Activated T-helper 17 cell treated with anti-CD3 and anti-CD28 coated beads, Interleukin-2, amount 50 U/mL, for 72 hours (primary cell): ENCODE results near the gene LRP1B. TPM values are rescaled to one million over a fixed set of nuclear protein-coding genes. Genes with fewer than 3 reads are reported as not detected.

Source experiments
- ATAC-seq: fragments of 150-1000 bp; cut with Tn5 transposase; replicated peaks from 2 replicates; pipeline ENCODE4 v1.10.0; 2021; ENCODE audit warnings: mild to moderate bottlenecking, moderate library complexity
- H3K27ac Mint-ChIP-seq: one replicate; pipeline ENCODE4 v1.8.0; 2022; ENCODE audit warnings: mixed read lengths
- H3K27me3 Mint-ChIP-seq: one replicate; pipeline ENCODE4 v1.8.0; 2022; ENCODE audit warnings: mixed read lengths
- H3K36me3 Mint-ChIP-seq: one replicate; pipeline ENCODE4 v1.8.0; 2022; ENCODE audit warnings: low read depth, mild to moderate bottlenecking, mixed read lengths
- H3K4me1 Mint-ChIP-seq: one replicate; pipeline ENCODE4 v1.8.0; 2022; ENCODE audit warnings: mixed read lengths
- H3K4me3 Mint-ChIP-seq: one replicate; pipeline ENCODE4 v1.8.0; 2022; ENCODE audit warnings: mild to moderate bottlenecking, mixed read lengths
- H3K9me3 Mint-ChIP-seq: one replicate; pipeline ENCODE4 v1.8.0; 2022; ENCODE audit warnings: mixed read lengths
- total RNA-seq, 2 donors: library from RNA; stranded (reverse); gene quantifications; one replicate each; pipeline ENCODE4 v1.2.3, GENCODE V29; 2022

The LRP1B gene
- total RNA-seq, 2 donors from 2014 or later, result not detected

DNA sequence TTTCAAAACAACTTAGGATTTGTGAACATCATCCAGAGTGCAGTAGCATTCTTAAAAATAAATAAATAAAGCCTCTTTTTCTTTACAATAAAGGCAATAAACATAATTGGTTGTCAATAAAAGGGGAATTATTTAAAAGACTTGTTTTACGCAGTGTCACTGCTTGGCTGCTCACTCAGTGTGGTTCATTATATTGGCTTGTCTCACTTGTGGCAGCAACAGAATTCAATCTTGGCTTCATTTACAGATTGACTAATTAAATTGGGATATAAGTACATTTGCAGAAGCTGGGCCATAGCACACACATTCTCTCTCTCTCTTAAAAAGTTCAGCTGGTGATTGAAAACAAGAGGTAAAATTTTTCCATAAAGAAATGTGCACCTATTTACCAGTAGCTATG, 1027.6 kb downstream of the LRP1B start:
- ATAC-seq, result no peak
- Mint-ChIP-seq H3K4me3 (no peak overlapping the region), H3K27me3 (no peaks in the 10 kb centered on the region), H3K4me1 (no peaks in the 10 kb centered on the region), H3K9me3 (peaks cover 10% of the 10 kb centered on the region), H3K36me3 (no peaks in the 10 kb centered on the region), H3K27ac (no peak overlapping the region)

DNA sequence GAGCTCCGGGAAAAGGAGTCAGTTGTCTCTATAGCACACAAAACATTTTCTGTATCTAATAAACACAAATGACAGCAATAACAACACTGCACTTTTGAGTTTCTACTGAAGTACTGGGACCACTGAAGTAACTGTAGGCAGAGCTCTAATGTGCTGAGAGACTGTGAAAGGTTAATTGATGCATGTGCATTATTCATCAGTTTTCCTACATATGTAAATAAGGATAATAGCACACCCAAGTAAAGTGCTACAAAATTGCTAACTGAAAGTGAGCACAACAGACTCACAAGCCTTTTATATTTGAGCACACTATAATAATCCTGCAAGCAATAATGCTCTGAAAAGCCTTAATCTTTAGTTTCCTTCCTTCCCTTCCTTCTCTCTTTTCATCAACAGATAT, 1051.6 kb downstream of the LRP1B start:
- Mint-ChIP-seq H3K9me3 (no peaks in the 10 kb centered on the region), H3K4me3 (no peak overlapping the region), H3K4me1 (no peaks in the 10 kb centered on the region), H3K27ac (no peak overlapping the region), H3K36me3 (no peaks in the 10 kb centered on the region), H3K27me3 (no peaks in the 10 kb centered on the region)
- no peak for ATAC-seq

DNA sequence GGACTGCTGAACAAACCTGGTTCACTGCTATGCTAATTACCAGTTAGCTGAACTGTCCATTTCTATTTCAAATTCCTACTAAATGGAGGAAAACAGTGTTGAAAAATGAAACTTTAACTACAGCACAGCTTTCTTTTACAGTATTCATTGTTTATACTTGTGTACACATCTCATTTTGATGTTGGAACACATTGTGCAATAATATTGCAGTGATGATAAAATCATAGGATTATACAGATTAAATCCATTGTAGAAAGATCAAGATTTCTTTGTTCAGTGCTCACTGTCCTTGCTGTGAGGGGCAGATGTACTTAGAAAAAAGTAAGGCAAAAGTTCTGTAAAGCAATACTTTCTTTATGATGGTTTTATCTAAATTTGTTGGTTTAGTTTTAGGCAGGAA, 1055.1 kb downstream of the LRP1B start:
- Mint-ChIP-seq H3K4me1 (no peaks in the 10 kb centered on the region), H3K27ac (no peak overlapping the region), H3K4me3 (no peak overlapping the region), H3K36me3 (no peaks in the 10 kb centered on the region), H3K9me3 (no peaks in the 10 kb centered on the region), H3K27me3 (no peaks in the 10 kb centered on the region)
- ATAC-seq, result no peak

DNA sequence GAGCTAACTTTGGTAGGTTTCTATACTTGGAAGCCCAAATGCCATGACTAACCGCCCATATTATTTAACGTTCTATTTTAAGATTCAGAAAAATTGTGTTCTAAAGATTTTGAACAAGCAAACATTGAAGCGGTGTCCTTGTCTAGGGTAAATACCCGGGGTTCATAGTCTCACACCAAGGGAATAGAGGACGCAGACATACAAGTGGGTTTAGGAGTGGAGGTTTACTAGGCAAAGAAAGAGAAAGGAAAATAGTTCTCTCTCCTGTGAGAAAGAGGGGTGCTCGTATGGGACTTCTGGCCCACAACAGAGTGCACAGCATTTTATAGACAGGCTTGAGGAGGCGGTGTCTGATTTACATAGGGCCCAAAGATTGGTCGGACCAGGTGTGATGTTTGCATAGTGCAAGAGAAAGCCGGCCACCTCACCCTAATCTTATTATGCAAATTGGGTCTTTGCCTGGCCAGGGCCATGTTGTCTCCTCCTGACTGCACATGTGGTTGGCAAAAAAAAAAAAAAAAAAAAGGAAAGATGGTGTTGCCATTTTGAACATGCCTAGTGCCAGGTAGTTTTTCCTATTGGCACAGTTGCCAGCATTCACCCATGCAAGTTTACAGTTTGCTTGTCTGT, 1062.6 kb downstream of the LRP1B start:
- no peak overlapping the region for H3K4me3 Mint-ChIP-seq
- no peak overlapping the region for H3K27ac Mint-ChIP-seq
- H3K9me3 Mint-ChIP-seq, result peaks cover 16% of the 10 kb centered on the region
- H3K27me3 Mint-ChIP-seq, result no peaks in the 10 kb centered on the region
- H3K4me1 Mint-ChIP-seq, result no peaks in the 10 kb centered on the region
- no peaks in the 10 kb centered on the region for H3K36me3 Mint-ChIP-seq
- no peak for ATAC-seq

DNA sequence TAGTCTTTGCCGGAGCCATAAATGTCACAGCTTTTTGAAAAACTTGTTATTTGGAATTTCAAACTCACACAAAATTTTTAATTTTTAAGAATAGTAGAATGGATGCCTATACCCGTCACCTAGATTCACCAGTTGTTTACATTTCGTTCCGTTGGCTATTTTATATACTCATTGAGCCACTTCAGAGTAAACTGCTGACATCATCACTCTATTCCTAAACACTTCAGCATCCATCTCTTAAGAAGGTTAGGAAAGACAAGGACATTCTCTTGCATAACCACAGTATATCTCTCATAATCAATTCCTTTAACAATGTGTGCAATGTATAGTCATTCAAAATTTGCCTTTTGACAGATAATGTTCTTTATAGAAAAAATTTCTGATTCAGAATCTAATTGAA, 1065.8 kb downstream of the LRP1B start:
- Mint-ChIP-seq H3K9me3 (peaks cover 16% of the 10 kb centered on the region), H3K4me3 (no peak overlapping the region), H3K4me1 (no peaks in the 10 kb centered on the region), H3K27me3 (no peaks in the 10 kb centered on the region), H3K36me3 (no peaks in the 10 kb centered on the region), H3K27ac (no peak overlapping the region)
- no peak for ATAC-seq

DNA sequence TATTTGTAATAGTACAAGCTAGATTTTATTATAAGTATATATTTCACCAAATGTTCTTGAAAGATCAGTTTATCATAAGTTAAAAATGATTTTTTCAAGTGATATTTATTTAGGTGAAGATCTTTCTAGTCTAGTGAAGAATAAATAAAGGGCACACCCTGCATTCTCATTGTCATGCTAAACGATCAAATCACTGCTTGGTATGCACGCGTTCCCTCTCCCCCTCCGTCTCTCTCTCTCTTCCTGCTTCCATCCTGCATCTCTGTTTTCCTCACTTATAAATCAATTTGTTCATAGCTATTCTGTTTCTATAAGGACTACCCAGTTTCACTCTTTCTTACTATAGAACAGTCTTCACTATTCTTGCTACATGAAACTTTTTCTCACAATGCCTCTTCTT, 1067.4 kb downstream of the LRP1B start:
- ATAC-seq, result no peak
- Mint-ChIP-seq H3K27ac (no peak overlapping the region), H3K27me3 (no peaks in the 10 kb centered on the region), H3K4me3 (no peak overlapping the region), H3K4me1 (no peaks in the 10 kb centered on the region), H3K9me3 (peaks cover 16% of the 10 kb centered on the region), H3K36me3 (no peaks in the 10 kb centered on the region)

DNA sequence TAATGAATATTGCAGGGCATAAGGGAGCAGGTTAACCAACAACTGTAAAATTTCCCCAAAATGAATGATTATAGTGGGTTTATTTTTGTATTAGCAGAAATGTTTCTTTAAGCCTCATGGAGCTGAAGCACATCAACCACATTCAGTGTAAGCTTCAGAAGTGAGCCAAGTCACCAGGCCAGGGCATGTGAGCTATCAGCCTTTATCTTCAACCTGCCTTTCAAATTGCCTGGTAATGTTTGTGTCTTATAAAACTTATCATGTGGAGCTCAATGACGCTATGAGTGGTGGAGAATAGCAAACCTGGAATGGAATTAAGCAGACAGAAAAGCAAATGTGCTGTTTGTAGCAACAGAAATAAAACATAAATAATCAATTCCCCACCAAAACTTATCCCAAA, 1068.4 kb downstream of the LRP1B start:
- ATAC-seq, result no peak

DNA sequence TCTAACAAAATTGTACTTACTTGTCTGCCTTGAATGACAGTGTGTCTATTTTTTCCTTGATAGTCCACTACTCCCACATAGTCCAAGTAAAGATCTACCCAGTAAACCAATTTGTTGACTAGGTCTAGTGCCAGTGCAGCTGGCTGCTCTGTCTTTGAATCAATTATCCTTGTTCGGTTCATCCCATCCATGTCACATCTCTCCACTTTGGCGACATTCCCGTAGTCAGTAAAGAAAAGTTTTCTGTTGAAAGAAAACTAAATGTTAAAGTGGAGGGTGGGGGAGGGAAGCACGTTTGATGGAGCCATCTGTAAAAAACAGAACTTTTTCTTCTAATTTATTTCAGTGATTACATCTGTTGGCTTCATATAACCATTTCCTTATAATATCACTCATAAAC, 1068.8 kb downstream of the LRP1B start:
- H3K27ac Mint-ChIP-seq, result no peak overlapping the region
- no peak for ATAC-seq
- peaks cover 16% of the 10 kb centered on the region for H3K9me3 Mint-ChIP-seq
- H3K4me1 Mint-ChIP-seq, result no peaks in the 10 kb centered on the region
- no peaks in the 10 kb centered on the region for H3K36me3 Mint-ChIP-seq
- H3K4me3 Mint-ChIP-seq, result no peak overlapping the region
- no peaks in the 10 kb centered on the region for H3K27me3 Mint-ChIP-seq

More for the DNA sequence above, 1068.4 kb downstream of the LRP1B start:
- H3K4me3 Mint-ChIP-seq, result no peak overlapping the region
- H3K4me1 Mint-ChIP-seq, result no peaks in the 10 kb centered on the region
- H3K9me3 Mint-ChIP-seq, result peaks cover 16% of the 10 kb centered on the region
- no peaks in the 10 kb centered on the region for H3K36me3 Mint-ChIP-seq
- no peaks in the 10 kb centered on the region for H3K27me3 Mint-ChIP-seq
- no peak overlapping the region for H3K27ac Mint-ChIP-seq

DNA sequence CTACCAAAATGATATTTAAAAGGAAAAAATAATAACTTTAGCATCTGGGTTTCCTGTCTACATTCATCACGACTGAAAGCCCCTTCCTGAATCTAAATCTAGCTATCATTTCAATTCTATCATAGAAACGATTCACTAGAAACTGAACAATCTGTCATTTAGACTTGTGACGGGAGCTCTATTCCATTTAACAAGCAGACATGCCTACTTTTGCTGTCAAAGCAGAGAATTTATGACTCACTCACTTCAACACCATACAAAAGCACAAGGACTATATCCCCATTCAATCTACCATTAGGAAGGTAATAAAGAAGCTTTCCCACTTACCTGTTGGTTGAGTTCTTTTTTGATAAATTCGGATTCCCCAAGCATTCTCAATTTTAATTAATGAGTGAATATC, 1072.3 kb downstream of the LRP1B start:
- Mint-ChIP-seq H3K9me3 (peaks cover 8% of the 10 kb centered on the region), H3K27ac (no peak overlapping the region), H3K27me3 (no peaks in the 10 kb centered on the region), H3K4me3 (no peak overlapping the region), H3K4me1 (no peaks in the 10 kb centered on the region), H3K36me3 (no peaks in the 10 kb centered on the region)
- ATAC-seq, result no peak

DNA sequence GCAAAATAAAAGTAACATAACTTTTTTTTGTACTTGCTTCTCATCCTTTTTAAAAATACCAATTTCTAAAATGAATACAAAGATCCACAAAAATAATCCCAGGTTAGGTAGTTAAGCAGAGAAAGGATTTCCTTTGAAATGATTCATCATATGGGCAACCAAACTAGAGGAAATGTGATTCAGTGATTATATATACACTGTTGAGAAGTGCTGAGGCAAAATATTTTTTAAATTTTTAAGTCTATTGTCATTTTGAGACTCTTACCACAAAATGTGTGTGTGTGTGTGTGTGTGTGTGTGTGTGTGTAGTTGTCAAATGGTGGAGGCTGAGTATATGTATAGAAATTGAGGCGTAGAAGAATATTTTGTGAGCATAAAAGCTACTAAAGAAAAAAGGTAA, 1075.3 kb downstream of the LRP1B start:
- no peak overlapping the region for H3K27ac Mint-ChIP-seq
- peaks cover 10% of the 10 kb centered on the region for H3K9me3 Mint-ChIP-seq
- no peak for ATAC-seq
- H3K36me3 Mint-ChIP-seq, result no peaks in the 10 kb centered on the region
- H3K27me3 Mint-ChIP-seq, result no peaks in the 10 kb centered on the region
- H3K4me1 Mint-ChIP-seq, result no peaks in the 10 kb centered on the region
- no peak overlapping the region for H3K4me3 Mint-ChIP-seq

DNA sequence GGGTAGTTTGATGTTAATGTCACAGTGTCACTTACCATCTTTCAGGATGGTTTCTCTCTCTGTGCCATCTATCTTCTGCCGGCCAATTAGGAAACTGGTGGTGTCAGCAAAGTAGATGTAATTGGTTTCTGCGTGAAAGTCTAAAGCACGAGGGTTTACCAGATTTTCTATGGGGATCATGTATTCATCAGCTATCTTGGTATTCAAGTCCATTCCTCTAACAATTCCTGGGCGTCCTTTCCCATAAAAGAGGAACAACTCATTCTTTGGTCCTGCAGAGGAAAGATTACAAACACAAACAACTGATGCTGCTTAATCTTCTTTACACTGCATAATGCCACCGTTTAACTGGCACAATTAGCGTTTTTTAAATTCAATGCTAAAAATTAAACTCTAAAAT, 1081.9 kb downstream of the LRP1B start:
- Mint-ChIP-seq H3K27ac (no peak overlapping the region), H3K36me3 (no peaks in the 10 kb centered on the region), H3K4me1 (no peaks in the 10 kb centered on the region), H3K9me3 (peaks cover 15% of the 10 kb centered on the region), H3K4me3 (no peak overlapping the region), H3K27me3 (no peaks in the 10 kb centered on the region)
- ATAC-seq, result no peak

DNA sequence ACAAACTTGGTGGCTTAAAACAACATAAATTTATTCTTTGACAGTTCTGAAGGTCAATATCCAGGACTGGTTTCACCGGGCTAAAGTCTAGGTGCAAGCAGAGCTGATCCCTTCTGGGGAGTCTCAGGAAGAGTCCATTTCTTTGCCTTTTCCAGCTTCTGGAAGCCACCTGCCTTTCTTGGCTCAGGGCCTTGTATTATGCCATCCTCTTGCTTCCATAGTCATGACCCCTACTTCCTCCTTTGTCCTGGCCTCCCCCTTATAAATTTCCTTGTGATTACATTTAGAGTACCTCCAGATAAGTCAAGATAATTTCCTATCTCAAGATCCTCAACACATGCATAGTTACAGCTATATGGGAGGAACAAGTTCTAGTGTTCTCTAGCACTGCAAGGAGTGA, 1089.5 kb downstream of the LRP1B start:
- peaks cover 5% of the 10 kb centered on the region for H3K9me3 Mint-ChIP-seq
- H3K27me3 Mint-ChIP-seq, result no peaks in the 10 kb centered on the region
- no peak for ATAC-seq
- H3K4me1 Mint-ChIP-seq, result no peaks in the 10 kb centered on the region
- H3K27ac Mint-ChIP-seq, result no peak overlapping the region
- no peaks in the 10 kb centered on the region for H3K36me3 Mint-ChIP-seq
- H3K4me3 Mint-ChIP-seq, result no peak overlapping the region

DNA sequence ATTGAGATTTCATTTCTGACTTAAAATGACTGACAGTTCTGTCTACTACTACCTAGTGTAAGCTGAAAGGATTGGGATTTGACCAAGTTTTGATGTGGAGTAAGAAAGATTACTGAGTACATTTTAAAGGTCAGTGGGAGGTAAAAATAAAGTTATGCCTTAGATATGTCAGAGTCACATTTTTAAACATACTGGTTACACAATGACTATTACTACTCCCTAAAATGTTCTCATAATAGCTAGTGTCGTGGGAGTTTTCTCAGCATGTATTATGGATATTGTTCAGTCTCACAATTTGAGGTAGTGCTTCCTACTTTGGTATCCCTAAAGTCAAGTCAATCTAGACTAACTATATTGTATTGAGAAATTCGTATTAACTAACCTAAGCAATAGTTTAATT, 1092.5 kb downstream of the LRP1B start:
- no peaks in the 10 kb centered on the region for H3K4me1 Mint-ChIP-seq

DNA sequence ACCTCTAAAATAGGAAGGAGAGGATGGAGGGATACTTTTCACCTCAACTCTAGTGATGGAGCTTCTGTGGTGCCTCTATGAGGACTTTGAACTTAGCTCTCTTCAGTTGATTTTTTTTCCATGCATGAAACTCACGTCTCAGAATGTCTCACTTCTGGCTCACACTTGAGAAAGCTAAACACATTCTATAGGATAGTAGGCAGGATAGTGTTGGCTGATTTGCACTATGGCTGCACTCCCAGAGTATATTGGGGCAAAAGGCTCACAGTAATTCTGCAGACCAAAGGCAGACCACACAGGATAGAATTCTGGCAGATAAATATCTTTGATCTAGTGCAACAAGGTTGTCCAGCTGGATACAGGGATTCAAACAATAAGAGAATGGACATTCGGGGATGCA, 1093.5 kb downstream of the LRP1B start:
- no peaks in the 10 kb centered on the region for H3K36me3 Mint-ChIP-seq
- no peak for ATAC-seq
- no peak overlapping the region for H3K27ac Mint-ChIP-seq
- no peak overlapping the region for H3K4me3 Mint-ChIP-seq
- no peaks in the 10 kb centered on the region for H3K4me1 Mint-ChIP-seq
- no peaks in the 10 kb centered on the region for H3K27me3 Mint-ChIP-seq
- peaks cover 9% of the 10 kb centered on the region for H3K9me3 Mint-ChIP-seq

More for the DNA sequence above, 1092.5 kb downstream of the LRP1B start:
- no peak overlapping the region for H3K27ac Mint-ChIP-seq
- peaks cover 5% of the 10 kb centered on the region for H3K9me3 Mint-ChIP-seq
- H3K4me3 Mint-ChIP-seq, result no peak overlapping the region
- no peaks in the 10 kb centered on the region for H3K36me3 Mint-ChIP-seq
- H3K27me3 Mint-ChIP-seq, result no peaks in the 10 kb centered on the region
- no peak for ATAC-seq

DNA sequence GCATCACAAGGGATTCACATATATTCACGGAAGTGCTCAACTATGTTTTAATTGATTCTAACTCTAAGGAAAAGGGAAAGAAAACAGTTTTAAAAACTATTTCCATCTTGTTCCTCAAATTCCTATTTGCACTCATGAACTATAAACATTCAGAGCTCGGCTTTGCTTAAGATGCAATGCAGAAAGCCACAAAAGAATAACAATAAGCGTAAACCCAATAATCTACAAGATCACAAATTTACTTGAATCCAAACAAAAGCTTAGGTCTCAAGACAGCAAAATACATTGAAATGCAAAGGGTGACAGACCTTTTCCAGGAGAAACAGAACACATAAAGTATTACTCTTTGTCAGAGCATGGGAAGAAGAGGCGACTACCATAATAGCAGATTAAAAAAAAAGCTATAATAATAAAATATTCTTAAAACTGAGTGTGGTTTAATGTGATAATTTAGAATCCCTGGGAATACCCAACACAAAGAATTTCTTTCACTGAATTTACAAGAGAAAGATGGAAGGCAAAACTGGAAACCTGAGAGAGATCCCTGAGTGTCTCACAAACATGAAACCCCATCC, 1094.9 kb downstream of the LRP1B start:
- no peak for ATAC-seq
- Mint-ChIP-seq H3K4me3 (no peak overlapping the region), H3K4me1 (no peaks in the 10 kb centered on the region), H3K27ac (no peak overlapping the region), H3K36me3 (no peaks in the 10 kb centered on the region), H3K9me3 (peaks cover 9% of the 10 kb centered on the region), H3K27me3 (no peaks in the 10 kb centered on the region)
